GM21526 (cell line): Measurements from ENCODE around the gene GAREM1.

Experiments
- ATAC-seq: cut with Tn5 transposase; IDR thresholded peaks from one replicate; pipeline ENCODE4 v1.9.1; 2021; ENCODE audit warnings: moderate library complexity; ENCODE audit not compliant: unreplicated experiment, low FRiP score

GAREM1 gene

GRCh38 chr18:32427084-32427900, 43.4 kb downstream of the GAREM1 start:
- no peak for ATAC-seq

- ATAC-seq, result no peak
These were observed 45.2 kb downstream of the GAREM1 start for GRCh38 chr18:32425466-32425865.

- ATAC-seq, result no peak
These were observed 46.0 kb downstream of the GAREM1 start for GRCh38 chr18:32424696-32425095.

- ATAC-seq, result no peak
These were observed 47.5 kb downstream of the GAREM1 start for GRCh38 chr18:32422978-32423740.

GRCh38 chr18:32422201-32422600, 48.5 kb downstream of the GAREM1 start:
- no peak for ATAC-seq

- no peak for ATAC-seq
These were observed 50.5 kb downstream of the GAREM1 start for GRCh38 chr18:32420084-32420750.

GRCh38 chr18:32418148-32418547, 52.5 kb downstream of the GAREM1 start:
- no peak for ATAC-seq

GRCh38 chr18:32405588-32405987, 65.1 kb downstream of the GAREM1 start:
- ATAC-seq, result no peak

GRCh38 chr18:32401621-32402020, 69.1 kb downstream of the GAREM1 start:
- ATAC-seq, result no peak

- no peak for ATAC-seq
These were observed 77.3 kb downstream of the GAREM1 start for GRCh38 chr18:32393407-32393806.

GRCh38 chr18:32391126-32391525, 79.6 kb downstream of the GAREM1 start:
- ATAC-seq, result no peak

GRCh38 chr18:32389858-32390257, 80.8 kb downstream of the GAREM1 start:
- no peak for ATAC-seq

GRCh38 chr18:32389191-32389590, 81.5 kb downstream of the GAREM1 start:
- ATAC-seq, result no peak

GRCh38 chr18:32386471-32386870, 84.2 kb downstream of the GAREM1 start:
- ATAC-seq, result no peak

GRCh38 chr18:32383050-32383819, 87.4 kb downstream of the GAREM1 start:
- ATAC-seq, result no peak

GRCh38 chr18:32381761-32382160, 88.9 kb downstream of the GAREM1 start:
- no peak for ATAC-seq

GRCh38 chr18:32380559-32380958, 90.1 kb downstream of the GAREM1 start:
- ATAC-seq, result no peak

- ATAC-seq, result no peak
These were observed 90.8 kb downstream of the GAREM1 start for GRCh38 chr18:32379891-32380290.

GRCh38 chr18:32378705-32379104, 92.0 kb downstream of the GAREM1 start:
- ATAC-seq, result no peak

GRCh38 chr18:32373995-32374394, 96.7 kb downstream of the GAREM1 start:
- ATAC-seq, result no peak

- ATAC-seq, result no peak
These were observed 97.2 kb downstream of the GAREM1 start for GRCh38 chr18:32373505-32373904.
